D721Med (cell line): ENCODE data around the gene ZNF653.
A peak's percentile ranks its signal among the peaks of the same experiment; 100 is the strongest.

ENCODE experiments used
- DNase-seq: peaks from one replicate; pipeline ENCODE4 v3.0.0; 2011; ENCODE audit warnings: low spot score; ENCODE audit not compliant: insufficient read length
- FAIRE-seq: peaks from 2 replicates; lab custom pipeline; 2011; peaks lifted over from hg19 to GRCh38; lab: Jason Lieb, UNC
- TF ChIP-seq, protein P1 (sequence below): IDR thresholded peaks from 2 replicates; pipeline ENCODE4 v1.5.1; 2012; ENCODE audit warnings: mild to moderate bottlenecking, control low read depth; ENCODE audit not compliant: insufficient read depth; ENCODE audit errors: missing control alignments

The ZNF653 gene

DNA sequence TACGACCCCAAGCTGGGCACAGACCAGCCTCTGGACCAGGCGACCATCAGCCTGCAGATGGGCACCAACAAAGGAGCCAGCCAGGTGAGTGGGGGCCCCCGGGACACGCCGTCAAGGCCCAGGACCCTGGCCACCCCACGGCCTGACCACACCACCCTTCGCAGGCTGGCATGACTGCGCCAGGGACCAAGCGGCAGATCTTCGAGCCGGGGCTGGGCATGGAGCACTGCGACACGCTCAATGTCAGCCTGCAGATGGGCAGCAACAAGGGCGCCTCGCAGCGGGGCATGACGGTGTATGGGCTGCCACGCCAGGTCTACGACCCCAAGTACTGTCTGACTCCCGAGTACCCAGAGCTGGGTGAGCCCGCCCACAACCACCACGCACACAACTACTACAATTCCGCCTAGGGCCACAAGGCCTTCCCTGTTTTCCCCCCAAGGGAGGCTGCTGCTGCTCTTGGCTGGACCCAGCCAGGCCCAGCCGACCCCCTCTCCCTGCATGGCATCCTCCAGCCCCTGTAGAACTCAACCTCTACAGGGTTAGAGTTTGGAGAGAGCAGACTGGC, 43.8 kb upstream of the ZNF653 start:
- DNase-seq (no peak), FAIRE-seq (no peak)
- TF ChIP-seq, protein P1, sequence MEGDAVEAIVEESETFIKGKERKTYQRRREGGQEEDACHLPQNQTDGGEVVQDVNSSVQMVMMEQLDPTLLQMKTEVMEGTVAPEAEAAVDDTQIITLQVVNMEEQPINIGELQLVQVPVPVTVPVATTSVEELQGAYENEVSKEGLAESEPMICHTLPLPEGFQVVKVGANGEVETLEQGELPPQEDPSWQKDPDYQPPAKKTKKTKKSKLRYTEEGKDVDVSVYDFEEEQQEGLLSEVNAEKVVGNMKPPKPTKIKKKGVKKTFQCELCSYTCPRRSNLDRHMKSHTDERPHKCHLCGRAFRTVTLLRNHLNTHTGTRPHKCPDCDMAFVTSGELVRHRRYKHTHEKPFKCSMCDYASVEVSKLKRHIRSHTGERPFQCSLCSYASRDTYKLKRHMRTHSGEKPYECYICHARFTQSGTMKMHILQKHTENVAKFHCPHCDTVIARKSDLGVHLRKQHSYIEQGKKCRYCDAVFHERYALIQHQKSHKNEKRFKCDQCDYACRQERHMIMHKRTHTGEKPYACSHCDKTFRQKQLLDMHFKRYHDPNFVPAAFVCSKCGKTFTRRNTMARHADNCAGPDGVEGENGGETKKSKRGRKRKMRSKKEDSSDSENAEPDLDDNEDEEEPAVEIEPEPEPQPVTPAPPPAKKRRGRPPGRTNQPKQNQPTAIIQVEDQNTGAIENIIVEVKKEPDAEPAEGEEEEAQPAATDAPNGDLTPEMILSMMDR, result no peak

DNA sequence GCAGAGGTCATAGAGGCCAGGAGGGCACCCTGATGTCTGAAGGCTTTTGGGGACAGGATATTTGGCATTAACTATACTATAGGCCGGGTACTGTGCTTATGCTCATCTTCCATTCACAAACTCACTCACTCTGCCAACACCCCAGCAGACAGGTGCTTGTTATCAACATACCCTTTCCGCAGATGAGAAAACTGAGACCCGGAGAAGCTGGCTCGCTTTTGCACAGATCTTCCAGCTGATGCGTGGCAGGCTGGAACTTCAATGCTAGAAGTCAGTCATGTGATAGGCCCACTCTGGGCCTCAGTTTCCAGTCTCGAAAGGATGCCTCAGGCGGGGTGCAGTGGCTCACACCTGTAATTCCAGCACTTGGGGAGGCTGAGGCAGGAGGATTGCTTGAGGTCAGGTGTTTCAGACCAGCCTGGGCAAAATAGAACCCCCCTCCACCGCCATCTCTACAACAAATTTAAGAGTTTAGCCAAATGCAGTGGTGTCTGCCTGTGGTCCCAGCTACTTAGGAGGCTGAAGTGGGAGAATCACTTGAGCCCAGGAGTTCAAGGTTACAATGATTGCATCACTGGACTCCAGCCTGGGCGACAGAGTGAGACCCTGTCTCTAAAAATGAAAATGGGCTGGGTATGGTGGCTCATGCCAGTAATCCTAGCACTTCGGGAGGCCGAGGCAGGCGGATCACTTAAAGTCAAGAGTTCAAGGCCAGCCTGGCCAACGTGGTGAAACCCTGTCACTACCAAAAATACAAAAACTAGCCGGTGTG, 42.5 kb upstream of the ZNF653 start:
- no peak for DNase-seq
- TF ChIP-seq, protein P1, result no peak
- FAIRE-seq, result no peak

DNA sequence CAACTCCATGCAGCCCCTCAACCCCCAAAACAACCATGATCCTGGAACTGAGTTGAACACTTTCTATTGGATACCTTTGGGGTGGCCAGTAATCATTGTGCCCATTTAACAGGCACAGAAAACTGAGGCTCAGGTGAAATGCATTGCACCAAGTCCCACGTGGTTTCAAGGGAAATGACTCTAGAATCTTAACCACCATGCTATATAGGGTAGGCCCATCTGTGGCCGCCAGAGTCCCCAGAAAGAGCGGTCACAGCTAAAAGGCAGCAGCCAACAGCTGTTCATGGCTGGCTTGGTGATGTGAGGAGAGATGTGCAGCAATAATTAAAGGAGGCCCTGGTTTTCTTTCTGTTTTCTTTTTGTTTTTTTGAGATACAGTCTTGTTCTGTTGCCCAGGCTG, 35.6 kb upstream of the ZNF653 start:
- FAIRE-seq, result no peak
- TF ChIP-seq, protein P1, result no peak
- no peak for DNase-seq

DNA sequence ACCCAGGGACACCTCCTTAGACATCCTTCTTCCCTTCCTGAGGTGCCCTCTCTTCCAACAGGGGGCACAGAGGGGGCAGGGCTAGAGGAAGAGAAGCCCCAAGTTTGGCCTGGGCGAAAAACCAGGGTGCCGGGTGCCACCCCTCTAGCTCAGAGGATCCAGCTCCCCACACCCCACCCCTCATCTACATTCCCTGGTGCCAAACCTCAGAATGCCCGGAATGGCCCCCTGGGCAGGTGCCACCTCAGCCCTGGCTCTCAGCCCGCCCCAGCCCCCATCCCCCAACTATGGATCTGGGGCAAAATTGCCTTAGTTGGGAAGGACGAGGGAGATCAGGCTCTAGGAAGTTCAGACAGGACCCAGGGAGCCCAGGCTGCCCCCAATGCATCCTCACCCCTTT, 35.0 kb upstream of the ZNF653 start:
- TF ChIP-seq, protein P1, result no peak
- FAIRE-seq (no peak), DNase-seq (no peak)

DNA sequence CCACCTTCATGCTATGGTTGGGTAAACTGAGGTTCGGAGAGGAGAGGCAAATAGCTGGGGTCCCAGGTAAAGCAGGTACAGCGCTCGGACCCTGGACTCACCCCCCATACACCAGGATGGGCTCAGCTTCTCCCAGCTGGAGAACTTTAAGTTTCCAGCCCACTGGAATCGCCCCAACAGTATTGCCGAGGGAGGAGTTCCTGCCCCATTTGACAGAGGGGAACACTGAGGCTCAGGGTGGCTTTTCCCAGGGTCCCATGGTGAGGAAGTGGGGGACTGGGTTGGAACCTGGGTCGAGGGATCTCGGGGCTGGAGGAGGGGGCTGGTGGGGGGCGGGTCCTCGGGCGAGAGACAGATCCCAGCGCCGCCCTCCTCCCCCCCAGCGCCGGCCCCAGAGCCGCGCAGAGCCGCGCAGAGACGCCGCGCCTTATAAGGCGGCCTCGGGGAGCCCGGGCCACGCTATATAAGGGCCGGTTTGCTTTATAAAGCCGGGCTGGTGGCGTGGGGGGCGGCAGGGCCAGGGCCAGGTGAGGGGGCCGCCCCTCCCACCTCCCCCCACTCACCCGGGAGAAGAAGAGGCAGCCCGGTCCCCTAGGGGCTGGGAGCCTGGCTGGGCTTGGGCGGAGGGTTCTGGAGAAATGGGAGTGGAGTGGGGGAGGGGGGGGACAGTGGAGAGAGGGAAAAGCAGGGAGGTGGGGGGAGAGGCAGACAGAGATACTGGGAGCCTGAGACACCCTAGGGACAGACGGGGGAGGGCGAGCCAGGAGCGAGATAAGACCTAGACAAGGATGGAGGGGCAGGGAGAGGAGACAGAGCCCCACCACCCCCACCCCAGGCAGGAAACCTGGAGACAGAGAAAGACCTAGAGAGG, 34.1 kb upstream of the ZNF653 start:
- DNase-seq (no peak), FAIRE-seq (no peak)
- TF ChIP-seq, protein P1, result no peak

DNA sequence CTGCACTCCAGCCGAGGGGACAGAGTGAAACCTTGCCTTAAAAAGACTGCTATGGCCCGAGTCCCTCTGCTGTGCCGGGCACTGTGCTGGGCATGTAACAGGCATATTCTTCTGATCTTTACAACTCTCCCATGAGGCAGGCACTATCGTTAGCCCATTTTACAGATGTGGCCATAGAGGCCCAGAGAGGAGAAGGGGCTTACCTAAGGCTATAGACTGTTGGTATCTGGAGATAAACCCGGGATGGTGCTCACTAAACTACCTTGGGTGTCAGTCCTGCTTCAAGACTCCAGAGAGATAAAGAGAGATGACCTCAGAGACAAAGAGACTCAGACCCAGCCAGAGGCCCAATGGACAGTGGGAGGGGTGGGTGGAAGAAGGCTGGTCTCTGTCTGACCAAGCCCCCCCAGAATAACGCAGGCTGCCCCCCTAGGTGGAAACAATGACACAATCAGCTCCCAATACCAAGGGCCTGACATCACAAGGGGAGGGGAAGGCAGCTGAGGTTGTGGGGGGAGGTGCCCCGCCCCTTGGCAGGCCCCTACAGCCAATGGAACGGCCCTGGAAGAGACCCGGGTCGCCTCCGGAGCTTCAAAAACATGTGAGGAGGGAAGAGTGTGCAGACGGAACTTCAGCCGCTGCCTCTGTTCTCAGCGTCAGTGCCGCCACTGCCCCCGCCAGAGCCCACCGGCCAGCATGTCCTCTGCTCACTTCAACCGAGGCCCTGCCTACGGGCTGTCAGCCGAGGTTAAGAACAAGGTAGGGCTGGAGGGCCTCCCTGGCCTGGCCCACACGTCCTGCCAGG, 32.8 kb upstream of the ZNF653 start, which contains the start of gene CNN1:
TSS of gene CNN1 (plus strand) at position 620 of the 805 bp plus-strand sequence. CDS start at position 697, 77 bp downstream.
- peak; percentile 13 for DNase-seq
- TF ChIP-seq, protein P1, result no peak
- FAIRE-seq, result no peak
